Fibroblast of skin of scalp (primary cell): ENCODE measurements around the gene CPPED1.

Experiments used
- DNase-seq: peaks from one replicate; pipeline ENCODE4 v3.0.0-alpha.2; 2013

CPPED1 gene

GRCh38 chr16:12732600-12732999, 71.1 kb downstream of the CPPED1 start:
- DNase-seq, result no peak

DNA sequence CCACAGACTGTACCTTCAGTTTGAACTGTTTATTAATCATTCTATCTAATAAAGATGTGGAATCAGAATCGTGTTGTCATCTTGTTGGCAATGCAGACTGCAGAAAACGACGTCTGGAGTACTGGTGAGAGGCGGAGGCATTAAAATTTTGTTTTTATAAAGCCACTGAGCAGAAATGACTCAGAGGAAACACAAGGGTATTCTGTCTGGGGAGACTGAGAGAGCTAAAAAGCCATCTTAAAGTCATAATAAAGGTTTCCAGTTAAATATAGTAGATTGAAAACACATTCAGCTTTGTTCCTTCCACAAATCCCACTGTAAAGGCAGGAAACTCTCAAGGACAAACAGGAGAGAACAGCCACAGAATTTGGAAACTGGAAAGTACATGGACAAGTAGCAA, 74.2 kb downstream of the CPPED1 start:
- DNase-seq, result peak; percentile 84

DNA sequence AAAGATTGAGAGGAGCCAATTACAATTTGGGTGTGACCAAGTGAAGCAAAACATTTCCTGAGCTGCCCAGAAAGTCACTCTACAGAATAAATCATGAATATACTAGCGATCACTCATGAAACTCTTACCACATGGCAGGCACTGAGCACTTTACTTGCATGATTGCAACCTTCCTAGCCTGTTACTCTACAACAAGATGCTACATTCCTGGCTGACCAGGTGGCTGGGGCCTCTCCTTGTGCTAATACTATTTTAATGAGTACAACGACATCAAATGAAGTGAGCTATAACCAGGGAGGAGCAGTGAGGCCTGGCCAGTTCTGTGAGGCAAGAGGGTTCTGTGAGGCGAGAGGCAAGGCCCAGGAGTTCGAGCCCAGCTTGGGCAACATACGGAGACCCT, 75.2 kb downstream of the CPPED1 start:
- no peak for DNase-seq

DNA sequence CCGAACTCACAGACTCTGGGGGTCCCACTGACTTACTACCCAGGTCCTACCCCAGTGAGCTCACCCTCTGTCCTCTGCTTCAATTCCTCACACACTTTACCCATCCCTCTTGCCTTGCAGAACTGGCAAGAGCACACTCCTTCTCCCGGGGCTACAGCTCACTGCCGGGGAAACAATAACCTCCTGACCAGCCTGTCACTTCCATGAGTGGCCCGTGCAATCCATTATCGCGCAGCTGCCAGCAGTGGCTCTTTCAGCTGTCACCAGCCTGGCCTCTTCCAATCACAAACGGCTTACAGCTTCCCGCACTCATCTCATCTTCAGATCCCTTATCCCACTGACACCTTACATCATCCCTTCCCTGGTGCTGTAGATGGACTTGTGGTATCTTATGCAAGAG, 79.5 kb downstream of the CPPED1 start:
- no peak for DNase-seq

DNA sequence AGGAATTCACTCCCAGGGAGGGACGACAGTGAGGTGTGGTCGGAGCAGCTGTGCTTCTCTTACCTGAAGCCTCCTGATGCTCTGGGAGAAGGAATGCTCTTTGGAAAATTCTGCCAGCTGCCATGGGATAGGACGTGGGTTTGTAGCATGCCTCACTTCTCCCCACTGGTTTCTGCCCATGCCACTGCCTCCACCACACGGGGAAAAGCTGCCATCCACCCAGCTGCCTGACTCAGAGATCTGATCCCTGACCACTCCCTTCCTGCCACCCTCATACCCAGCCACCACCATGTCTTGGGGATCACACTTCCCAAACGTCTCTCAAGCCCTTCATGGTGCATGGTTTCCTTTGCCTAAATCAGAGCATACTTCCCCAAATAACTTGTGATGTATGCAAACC, 80.0 kb downstream of the CPPED1 start:
- DNase-seq, result no peak

GRCh38 chr16:12721841-12722421, 81.8 kb downstream of the CPPED1 start:
- DNase-seq, result peak; percentile 12

DNA sequence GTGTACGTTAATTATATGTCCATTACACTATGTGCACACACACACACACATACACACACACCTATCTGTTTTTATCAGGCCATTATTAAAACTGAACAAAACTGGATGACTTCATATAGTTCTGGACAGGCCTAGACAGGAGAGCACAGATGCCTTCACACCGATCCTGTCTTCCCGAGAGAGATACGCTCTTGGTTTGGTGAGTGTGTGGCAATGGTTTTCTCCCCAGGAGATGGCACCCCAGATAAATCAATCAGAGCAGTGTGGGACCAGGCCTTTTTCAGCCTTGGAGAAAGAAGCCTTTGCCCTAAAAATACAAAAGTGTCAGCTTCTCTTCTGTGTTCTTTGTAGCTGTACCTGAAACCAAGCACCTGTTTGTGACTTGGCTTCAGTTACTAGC, 83.7 kb downstream of the CPPED1 start:
- no peak for DNase-seq

- DNase-seq, result no peak
Measured at GRCh38 chr16:12716658-12717057, 87.0 kb downstream of the CPPED1 start.

DNA sequence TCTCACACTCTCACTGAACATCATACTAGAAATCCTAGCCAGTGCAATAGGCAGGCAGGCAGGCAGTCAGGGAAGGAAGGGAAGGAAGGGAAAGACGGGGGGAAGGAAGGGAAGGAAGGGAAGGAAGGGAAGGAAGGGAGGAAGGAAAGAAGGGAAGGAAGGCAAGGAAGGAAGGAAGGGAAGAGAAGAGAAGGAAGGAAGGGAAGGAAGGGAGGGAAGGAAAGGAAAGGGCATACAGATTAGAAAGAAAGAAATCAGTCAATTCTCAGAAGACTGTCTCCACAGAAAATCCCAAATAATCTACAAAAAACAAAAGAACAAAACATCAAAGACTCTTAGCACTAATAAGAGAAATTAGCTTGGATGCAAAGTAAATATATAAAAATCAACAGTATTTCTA, 93.9 kb downstream of the CPPED1 start:
- no peak for DNase-seq

- DNase-seq, result peak; percentile 12
Measured at GRCh38 chr16:12708266-12708665, 95.4 kb downstream of the CPPED1 start.

GRCh38 chr16:12706628-12707027, 97.1 kb downstream of the CPPED1 start:
- no peak for DNase-seq

- DNase-seq, result no peak
Measured at GRCh38 chr16:12704492-12705111, 99.1 kb downstream of the CPPED1 start.

GRCh38 chr16:12703935-12704334, 99.8 kb downstream of the CPPED1 start:
- DNase-seq, result no peak

DNA sequence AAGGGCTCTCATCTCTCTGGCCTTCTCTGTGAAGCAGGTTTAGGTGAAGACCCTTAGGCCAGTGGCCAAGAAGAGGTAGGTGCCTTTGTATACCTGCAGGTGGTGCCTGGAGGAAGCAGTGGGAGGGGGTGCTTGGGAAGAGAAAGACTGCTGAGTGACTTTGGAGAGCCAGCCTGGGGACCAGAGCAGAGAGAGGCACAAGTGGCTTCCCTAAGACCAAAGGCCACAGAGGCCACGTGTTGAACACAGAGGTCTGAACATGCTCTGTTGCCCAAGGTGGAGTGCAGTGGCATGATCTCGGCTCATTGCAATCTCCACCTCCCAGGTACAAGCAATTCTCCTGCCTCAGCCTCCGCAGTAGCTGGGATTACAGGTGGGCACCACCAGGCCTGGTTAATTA, 103.5 kb downstream of the CPPED1 start:
- no peak for DNase-seq

DNA sequence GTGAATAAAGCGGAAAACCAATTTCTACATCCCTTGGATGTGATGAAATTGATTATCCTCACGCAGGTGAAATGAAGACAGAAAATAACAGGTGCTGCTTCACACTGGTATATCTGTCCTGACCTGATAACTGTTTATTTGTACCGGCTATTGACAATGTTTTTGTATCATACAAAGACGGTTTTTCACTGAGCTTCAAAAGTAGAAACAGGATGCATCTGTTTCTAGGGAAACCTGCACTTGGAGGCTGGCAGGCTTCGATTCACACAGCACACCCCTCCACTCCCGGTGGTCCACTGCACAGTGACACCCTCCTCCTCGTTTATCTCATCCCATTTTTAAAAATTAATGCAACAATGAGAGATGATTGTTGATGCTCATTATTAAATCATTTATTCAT, 104.5 kb downstream of the CPPED1 start:
- DNase-seq, result no peak

DNA sequence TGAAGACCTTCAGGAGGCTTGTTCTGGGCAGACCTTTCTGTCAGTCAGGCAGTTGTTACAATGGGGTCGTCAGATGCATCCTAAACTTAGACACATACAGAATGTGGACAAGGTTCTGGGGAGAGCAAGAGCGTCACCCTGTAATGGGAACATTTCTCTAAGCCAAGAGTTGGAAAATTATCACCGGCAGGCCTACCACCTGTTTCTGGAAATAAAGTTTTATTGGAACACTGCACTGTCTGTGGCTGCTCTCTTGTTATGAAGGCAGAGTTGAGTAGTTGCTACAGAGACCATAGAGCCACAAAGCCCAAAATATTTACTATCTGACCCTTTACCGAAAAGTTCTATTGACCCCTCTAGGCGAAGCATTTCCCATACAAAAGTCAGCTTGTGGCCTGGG, 106.2 kb downstream of the CPPED1 start:
- DNase-seq, result no peak

- DNase-seq, result no peak
Measured at GRCh38 chr16:12695454-12695853, 108.2 kb downstream of the CPPED1 start.

DNA sequence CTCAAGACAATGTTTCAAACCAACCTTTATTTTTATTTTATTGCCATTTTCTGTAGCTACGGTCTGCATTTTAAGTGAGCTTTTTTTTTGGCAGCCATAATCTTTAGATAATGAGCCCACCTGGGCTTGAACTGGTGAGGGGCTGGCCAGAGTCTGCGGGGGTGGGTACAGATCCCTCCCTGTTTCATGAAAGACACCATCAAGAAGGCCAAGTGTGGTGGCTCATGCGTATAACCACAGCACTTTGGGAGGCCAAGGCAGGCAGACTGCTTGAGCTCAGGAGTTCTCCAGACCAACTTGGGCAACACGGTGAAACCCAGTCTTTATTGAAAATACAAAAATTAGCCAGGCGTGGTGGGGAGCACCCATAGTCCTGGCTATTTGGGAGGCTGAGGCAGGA, 113.7 kb downstream of the CPPED1 start:
- no peak for DNase-seq

DNA sequence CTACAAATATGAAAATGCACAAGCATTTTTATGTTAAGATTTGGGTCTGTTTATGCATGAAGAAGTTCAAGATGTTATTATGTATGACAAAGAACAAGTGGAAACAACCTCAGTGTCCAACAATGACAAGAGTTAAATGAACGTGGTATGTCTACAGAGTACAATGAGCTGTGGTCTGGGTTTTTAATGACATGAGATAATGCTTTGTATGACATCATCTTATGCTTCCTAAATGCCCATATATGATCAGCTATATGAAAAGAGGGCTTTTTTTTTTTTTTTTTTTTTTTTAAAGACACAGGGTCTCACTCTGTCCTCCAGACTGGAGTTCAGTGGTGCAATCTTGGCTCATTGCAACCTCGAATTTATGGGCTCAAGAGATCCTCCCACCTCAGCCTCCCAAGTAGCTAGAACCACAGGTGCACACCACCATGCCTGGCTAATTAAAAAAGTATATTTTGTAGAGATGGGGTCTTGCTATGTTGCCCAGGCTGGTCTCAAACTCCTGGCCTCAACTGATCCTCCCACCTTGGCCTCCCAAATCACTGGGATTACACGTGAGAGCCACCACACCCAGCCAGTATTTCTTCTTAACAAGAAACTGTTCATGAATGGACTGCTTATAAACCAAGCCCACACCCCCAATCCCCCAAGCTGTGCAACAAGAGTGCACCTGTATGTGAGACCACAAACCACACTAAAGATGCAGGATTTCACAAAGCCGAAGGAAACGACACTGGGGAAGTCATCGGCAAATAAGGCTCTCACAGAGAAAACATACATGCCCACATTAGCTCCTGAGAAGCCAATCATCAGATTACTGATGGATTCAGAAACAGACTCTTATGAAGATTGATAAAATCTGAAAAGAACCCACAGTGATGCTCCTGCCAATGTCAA, 114.5 kb downstream of the CPPED1 start:
- no peak for DNase-seq

GRCh38 chr16:12685806-12686205, 117.9 kb downstream of the CPPED1 start:
- peak; percentile 44 for DNase-seq

DNA sequence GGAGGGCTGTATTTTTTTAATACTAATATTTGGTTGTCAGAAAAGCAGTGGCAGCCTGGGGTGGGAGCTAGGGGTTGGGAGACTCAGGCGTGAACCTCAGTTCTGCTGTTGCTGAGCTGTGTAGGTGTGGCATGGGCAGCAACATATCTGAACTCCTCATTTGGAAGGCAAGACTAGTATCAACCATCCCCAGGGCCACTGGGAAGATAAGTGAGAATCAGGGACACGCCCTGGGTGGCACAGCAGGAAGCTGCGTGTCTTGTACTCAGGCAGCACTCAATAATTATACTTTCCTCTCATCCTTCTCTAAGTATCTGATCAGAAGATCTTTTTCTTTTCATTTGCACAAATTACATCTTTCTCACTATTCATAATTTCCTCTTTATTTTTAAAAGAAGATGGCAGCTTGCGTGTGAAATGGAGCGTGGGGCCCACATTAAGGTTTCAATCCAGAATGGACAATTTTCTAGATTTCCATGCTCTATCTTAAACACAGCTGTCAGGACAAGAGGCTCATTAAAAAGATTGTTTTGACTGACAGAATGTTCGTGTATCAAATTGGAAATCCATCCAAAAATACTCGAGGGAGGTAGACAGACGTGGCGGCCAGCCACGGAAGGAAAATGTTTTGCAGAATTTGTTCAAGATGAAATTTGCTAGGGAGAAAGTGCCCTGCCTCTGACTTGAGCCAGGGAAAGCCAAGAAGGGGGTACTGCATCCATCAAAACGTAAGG, 121.1 kb downstream of the CPPED1 start:
- DNase-seq, result no peak

- no peak for DNase-seq
Measured at GRCh38 chr16:12681653-12682052, 122.0 kb downstream of the CPPED1 start.

GRCh38 chr16:12680531-12680930, 123.2 kb downstream of the CPPED1 start:
- no peak for DNase-seq
